Stimulated activated CD8-positive, alpha-beta memory T cell treated with anti-CD3 and anti-CD28 coated beads, Interleukin-15, amount 100 ng/mL, for 4 hours (primary cell): Measurements from ENCODE around the gene IMPACT.
A peak's percentile ranks its signal among the peaks of the same experiment; 100 is the strongest.

Experiments
- DNase-seq, 2 donors: peaks; one replicate each; pipeline ENCODE4 v3.0.0-alpha.2; 2020; ENCODE audit warnings: low read depth in 2 of 2

Gene IMPACT

DNA sequence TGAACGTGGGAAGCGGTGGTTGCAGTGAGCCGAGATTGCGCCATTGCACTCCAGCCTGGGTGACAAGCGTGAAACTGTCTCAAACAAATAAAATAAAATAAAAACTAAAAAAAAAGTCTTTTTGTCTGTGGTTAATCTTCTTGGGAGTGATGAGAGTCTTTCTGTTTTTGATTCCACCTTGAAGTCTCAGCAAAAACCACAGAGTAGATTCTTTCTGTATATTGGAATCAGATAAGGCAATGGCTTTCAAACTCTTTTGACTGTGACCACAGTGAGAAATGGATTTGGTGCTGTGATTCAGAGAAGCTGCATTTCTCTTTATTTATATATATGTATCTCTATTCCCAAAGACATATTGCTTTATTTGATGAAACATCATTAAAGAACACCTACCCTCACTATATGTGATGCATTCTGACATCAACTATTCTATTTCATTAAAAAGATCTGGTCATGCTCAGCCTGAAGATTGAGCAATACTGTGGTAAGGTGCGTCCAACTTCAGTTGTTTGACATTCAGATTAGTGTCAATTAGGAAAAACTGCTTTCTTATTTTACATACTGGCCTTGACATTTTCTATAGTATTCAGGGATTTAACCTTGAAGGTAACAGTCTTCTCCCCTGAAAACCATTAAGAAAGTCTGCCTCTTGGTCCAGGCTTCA lies 49.6 kb downstream of the IMPACT start:
- DNase-seq: no peak

DNA sequence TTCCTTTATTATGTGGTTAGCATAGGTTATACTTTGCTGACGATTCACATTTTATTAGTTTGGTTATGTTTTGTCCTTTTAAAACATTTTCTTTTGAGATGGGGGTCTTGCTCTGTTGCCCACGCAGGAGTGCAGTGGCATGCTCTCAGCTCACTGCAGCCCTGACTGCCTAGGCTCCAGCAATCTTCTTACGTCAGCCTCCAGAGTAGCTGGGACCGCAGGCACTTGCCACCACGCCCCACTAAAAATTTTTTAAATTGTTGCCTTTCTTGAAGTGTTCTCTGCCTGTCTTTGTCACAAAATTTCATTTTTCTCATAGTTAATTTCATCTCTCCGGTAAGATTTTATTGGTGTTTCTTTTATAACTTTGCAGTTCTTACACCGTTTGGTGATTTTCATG lies 52.9 kb downstream of the IMPACT start:
- no peak for DNase-seq

DNA sequence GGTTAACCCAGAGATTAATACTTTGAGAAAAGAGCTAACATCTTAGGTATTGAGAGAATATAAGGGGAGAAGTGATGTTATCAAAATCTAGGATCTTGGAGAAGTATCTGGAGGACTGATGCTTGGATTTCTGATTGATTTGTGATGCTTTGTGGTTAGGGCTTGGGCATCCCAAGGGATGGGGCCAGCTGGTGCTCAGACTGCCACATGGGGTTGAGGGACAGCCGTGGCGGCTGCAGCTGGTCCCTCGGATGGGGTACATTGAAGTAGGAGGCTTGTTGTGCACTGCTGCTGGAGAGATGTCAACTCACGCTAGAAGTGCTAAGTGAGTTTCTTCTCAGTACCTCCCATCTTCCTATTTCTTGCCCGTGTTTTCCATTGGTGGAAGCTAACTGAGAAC lies 56.4 kb downstream of the IMPACT start:
- DNase-seq: no peak

DNA sequence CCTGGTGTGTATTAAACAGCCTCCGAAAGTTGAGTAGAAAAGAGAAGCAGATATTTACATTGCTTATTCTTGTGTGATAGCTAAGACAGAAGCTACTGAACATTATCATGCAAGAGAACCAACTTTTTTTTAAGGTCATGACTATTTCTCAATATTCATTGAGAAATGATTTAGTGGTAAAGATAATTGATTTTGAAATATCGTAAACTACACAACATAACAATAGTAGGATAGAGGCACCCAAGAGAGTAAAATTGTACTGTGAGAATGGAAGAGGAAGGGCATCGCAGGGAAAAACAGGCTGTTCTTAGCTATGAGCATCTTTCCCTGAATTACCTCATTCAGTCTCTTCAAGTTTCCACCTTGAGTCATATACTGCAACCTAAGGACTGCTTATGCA lies 59.2 kb downstream of the IMPACT start:
- DNase-seq: no peak

DNA sequence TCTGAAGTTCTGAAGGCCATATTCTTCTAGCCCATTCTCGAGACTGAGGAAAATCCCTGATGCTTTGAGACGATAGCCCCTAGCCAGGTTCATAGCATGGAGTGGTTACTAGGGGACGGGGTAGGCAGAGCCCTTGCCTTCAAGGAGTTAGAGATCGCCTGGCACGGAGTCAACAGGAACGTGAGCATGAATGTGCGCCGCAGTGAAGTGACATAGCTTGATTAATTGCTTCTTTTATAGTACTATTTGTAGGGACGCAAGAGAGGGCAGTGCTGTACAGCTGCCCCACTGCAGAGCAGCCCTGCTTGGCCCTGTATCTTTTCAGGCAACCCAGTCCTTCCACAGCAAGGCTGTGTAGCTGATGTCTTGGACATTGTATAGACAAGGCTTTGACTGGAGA lies 60.2 kb downstream of the IMPACT start:
- no peak for DNase-seq

DNA sequence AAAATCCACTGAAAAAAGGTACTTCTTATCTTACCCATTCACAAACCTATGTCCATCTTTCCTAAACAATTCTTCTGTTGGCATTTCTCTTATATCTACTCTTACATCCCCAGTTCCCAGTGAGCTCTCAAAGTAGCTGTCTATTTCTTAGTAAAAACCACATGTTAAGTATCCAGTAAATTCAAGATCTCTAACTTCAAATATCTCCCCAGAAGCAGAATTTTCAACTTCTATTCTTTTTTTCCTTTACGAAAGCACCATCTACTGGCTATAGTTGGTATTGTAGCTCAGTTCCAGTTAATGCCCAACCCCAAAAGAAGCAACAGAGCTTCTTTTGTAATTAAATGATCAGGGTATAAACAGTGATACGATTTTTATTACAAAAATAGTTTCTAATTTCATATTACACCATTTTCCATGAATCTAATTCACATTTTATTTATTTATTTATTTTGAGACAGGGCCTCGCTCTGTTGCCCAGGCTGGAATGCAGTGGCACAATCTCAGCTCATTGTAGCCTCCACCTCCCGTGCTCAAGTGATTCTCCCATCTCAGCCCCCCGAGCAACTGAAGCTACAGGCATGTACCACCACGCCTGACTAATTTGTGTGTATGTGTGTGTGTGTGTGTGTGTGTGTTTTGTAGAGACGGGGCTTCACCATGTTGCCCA lies 62.5 kb downstream of the IMPACT start:
- DNase-seq: no peak

DNA sequence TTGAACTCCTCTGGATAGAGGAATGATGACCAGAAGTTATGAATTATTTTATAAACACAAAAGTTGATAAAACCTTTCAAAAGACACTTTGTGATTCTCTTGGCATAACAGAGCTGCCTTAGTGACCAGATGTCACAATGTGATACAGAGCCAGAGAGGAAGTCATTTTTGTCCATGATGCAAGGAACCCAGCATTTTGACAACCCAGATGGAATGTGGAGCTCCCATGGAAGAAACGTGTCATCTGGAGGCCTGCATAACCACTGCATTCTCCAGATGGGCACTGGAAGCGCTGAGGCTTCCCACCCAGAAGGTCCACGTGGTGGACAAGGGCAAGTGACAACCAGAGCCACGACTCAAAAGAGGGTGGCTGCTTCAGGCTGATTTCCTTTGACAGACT lies 64.1 kb downstream of the IMPACT start:
- no peak for DNase-seq

DNA sequence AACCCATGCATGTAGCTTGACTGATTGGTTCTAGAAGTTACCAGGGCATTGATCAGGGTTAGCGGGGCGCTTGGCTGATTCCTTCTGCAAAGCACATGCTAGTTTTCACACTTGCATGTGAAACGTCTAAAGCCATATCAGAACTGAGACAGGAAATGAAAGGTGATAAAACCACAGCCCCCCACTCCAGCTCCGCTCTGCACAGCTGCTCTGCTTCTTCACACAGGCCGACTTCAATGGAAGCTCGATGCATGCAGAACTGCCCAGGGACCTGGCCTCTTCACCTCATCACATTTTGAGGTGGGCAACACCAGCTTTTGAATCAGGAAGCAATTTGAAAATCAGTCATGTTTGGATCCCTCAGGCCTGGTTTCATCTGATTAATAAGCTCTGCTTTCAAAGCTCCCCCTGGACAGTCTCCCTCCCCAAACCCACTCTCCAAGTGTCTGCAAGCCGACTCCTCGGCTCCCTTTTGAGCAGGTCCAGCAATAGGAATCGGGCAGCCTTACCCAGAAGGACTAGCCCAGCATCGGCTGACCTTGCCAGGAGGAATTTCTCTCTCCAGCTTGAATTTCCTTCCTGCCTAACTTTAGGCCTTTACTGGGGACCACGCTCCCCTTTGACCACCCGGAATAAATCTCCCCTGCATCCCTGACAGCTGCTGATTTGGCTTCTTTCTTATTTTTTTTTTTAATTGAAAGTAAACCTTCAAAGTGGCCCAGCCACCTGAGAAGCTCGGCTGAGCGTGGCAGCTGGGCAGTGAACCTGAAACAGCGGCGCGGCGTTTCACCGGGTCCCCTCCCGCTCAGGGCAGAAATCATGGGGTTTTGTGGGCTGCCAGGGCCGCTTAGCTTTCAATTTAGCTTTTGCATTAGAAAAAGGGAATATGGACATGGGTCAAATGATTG lies 65.7 kb downstream of the IMPACT start:
- DNase-seq: peak in 1 of 2 donors; percentile 1

DNA sequence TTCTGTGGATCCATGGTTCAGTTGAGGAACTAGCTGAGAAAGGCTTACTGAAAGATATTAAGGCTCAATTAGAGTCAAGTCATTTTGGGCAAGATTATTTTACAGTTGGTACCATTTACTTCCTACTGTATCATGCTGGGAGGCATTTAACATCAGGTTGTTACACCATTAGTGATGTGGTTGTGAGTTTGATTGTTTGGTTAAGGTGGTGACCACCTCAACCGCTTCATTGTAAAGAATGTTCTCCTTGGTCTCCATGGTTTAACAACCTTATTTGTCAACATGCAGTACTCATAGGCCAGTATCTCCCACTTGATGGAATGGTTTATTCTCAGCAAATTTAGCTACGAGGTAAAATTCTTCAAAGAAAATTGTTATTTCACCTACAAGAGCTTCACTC lies 68.1 kb downstream of the IMPACT start:
- DNase-seq: no peak

DNA sequence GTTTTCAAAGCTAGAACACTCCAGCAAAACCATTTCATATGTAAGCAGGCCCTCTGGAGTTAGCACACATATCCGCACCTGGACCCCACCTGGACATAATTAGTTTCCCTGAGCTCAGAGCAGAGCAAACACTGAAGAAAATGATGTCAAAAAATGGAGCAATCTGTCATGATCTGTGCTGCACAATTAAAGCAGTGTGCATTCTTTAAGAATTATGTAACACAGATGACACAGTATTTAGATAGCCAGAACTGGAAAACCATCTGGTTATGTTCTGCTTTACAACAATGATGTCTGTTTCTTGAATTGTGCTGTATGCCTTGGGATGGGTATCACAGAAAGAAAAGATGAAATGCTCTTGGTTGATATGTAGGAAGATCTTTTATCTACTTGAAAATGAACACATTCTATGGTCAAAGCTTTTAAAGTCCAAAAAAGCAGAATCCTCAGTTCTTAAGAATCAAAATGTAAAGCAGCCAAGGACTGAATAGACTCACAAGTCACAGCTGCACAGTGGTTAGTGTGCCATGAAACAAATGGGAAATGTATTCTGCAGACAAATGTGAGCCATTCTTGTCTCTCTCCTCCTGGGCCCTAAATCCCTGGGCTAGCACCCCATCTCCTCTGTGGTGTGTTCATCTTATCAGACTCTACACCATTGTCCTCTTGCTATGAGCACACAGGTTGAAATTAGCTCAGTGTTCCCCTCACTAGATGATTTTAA lies 70.7 kb downstream of the IMPACT start:
- DNase-seq: no peak

DNA sequence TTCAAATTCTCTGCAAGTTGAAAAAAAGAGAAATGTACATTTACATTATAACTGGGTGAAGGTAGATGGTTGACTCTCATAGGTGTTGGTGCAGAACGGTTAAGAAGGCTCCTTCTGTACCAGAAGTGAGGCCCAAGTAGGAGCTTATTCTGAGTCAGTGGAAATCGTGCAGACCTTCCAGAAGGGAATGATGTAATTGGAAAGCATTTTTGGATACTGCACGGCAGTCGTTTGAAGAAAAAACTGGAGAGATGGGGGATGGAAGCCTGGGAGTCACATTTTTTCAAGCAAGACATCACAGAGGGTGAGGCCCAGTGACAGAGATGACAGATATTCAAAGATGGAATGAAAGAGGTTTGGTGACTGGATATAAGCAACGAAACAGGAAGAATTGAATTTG lies 73.3 kb downstream of the IMPACT start:
- no peak for DNase-seq

DNA sequence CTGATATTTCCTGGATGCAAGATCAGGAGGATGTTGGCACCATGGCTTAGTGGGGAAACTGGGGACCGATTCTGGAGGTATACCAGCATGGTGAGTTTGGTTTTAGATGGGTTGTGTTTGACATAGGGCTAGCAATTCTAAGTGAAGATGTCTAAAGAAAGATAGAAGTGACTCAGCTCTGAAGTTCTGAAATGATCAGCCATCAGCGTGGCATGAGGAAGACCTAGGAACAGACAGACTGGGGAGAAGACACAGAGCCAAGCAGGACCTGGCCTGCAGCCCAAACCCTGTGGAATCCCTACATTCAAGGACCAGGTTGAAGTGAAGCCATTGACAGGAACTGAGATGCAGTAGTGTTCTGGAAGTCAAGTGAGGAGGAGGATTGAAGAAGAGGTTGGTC lies 73.7 kb downstream of the IMPACT start:
- DNase-seq: no peak

DNA sequence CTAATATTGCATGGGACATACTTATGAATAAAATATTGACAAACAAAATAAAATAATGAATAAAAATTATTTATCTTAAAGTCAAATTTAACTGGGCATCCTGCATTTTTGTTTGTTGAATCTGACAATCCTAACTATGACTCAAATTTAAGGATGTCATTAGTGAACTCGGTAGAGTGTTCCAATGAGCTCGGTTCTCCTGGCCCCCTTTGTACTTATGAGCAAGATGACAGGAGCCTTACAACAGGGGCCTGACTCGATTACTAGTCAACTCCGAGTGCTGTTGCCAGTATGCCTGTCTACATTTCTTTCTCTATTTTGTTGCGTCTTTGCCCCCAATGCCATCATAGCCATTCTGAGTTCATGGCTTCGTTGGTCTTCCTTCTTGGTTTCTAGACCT lies 74.3 kb downstream of the IMPACT start:
- DNase-seq: no peak

DNA sequence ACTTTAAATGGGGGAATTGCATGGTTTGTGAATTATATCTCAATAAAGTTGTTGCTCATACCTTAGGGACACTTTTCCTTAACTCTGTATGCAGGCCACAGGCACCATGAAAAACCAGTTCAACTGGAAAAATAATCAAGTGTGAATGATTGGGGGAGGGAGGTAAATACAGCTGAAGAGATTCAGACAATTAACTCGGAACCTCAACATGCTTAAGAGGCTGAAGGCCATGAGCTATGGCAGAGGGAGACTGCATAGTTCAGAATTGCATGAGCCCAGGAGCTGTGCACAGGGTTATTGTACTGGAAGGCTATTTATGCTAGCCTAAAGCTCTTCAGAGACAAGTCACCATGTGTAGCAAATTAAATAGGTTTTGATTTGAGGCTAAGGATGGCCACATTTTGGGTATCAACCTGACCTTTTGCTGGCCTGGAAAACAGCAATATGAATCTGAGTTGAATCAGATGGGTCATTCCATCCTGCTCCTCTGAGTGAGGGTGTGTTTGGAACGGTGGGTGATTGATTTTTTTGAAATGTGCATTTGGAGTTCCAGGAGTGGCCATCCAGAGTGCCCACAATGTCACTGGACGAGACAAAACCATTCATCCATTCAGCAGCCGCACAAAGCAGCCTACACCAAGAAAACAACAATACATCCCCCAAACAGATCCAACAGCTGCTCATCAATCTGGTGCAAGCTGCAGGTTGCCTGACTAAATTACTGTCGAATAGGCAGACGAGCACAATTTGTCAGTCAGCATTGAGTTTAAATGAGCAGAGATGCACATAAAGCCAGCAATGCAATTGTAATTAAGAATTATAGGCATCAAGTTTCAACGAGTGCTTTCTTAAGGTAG lies 76.4 kb downstream of the IMPACT start:
- DNase-seq: no peak
